Kidney (tissue), 14 donors: Measurements from ENCODE around the gene NEMP1. TPM values are rescaled to one million over a fixed set of nuclear protein-coding genes. Genes with fewer than 3 reads are reported as not detected.
"Not testable (repeated sequence)": the region's sequence is repeated elsewhere in the genome, so short reads cannot be mapped to it uniquely, and the experiment has no call there.

Source experiments
- DNase-seq, 5 donors: peaks; one replicate each; pipeline ENCODE4 v3.0.0-alpha.2; 2013 to 2020
- FAIRE-seq: peaks from 2 replicates; lab custom pipeline; 2012; peaks lifted over from hg19 to GRCh38; lab: Jason Lieb, UNC
- H3K27ac ChIP-seq, 2 donors: one replicate each; pipeline ENCODE4 v1.7.0; 2013; ENCODE audit warnings: low read depth in 2 of 2, low read length in 2 of 2, inconsistent platforms in 1 of 2
- H3K27me3 ChIP-seq: one replicate; pipeline ENCODE4 v1.7.1; 2013; ENCODE audit warnings: low read length, inconsistent platforms; ENCODE audit not compliant: control insufficient read depth, insufficient read depth
- H3K36me3 ChIP-seq, 3 donors: one replicate each; pipeline versions ENCODE4 v1.7.0 to v1.7.1; 2013; ENCODE audit warnings: low read length in 3 of 3, control low read depth in 1 of 3, inconsistent platforms in 1 of 3; ENCODE audit not compliant: insufficient read depth in 3 of 3, control insufficient read depth in 2 of 3
- H3K4me1 ChIP-seq, 3 donors: one replicate each; pipeline versions ENCODE4 v1.7.0 to v1.7.1; 2013; ENCODE audit warnings: low read length in 3 of 3, inconsistent platforms in 1 of 3, low read depth in 1 of 3; ENCODE audit not compliant: control insufficient read depth in 2 of 3, insufficient read depth in 2 of 3
- H3K4me3 ChIP-seq, 3 donors: one replicate each; pipeline versions ENCODE4 v1.7.0 to v1.8.1; 2013; ENCODE audit warnings: low read length in 3 of 3, control low read depth in 1 of 3, inconsistent platforms in 1 of 3
- H3K9ac ChIP-seq, 3 donors: one replicate each; pipeline versions ENCODE4 v1.7.0 to v1.7.1; 2013; ENCODE audit warnings: low read length in 3 of 3, control low read depth in 1 of 3, inconsistent platforms in 1 of 3
- H3K9me3 ChIP-seq, 3 donors: one replicate each; pipeline versions ENCODE4 v1.7.0 to v1.7.1; 2013; ENCODE audit warnings: low read length in 3 of 3, control low read depth in 1 of 3, inconsistent platforms in 1 of 3; ENCODE audit not compliant: control insufficient read depth in 2 of 3, insufficient read depth in 1 of 3
- CTCF ChIP-seq: IDR thresholded peaks from 3 replicates; pipeline ENCODE4 v1.5.1; 2012; ENCODE audit warnings: mild to moderate bottlenecking, moderate library complexity, borderline replicate concordance; ENCODE audit not compliant: insufficient read depth; ENCODE audit errors: extremely low read depth
- intact Hi-C: fragments of 100-400 bp; cut with DNase I; formaldehyde crosslinking; loops from one replicate; pipeline ENCODE4 v1.11.1; 2022
- polyA plus RNA-seq: library from polyadenylated mRNA; stranded (reverse); fragments of 350-450 nt; fragmentation: Illumina TruSeq; extraction: RNeasy Lipid Tissue Mini Kit (QIAGEN cat#74804); gene quantifications from one replicate; pipeline ENCODE4 v1.2.3, GENCODE V29; 2014; ENCODE audit warnings: low read depth, low replicate concordance; ENCODE audit not compliant: insufficient read depth
- total RNA-seq: library from RNA; stranded (reverse); fragmentation: NEBNext Ultra II Directional; extraction: Animal tissue kit (Norgen Biotek cat#: 25700); gene quantifications from one replicate; pipeline ENCODE4 v1.2.1, GENCODE V29; 2021
- donor health status: control.
- donor health status: control.
- donor health status: control.
- donor health status: control.
- donor health status: control.
- donor health status: DM: yes; HTN: yes; CAD: no.
- donor health status: Normal renal cell carcinoma (clear cell type).

NEMP1 gene
- total and polyA plus RNA-seq, 2 donors from 2014 or later: 2.1 to 10.3 TPM

- no peak overlapping the region for H3K9ac ChIP-seq
- intact Hi-C loops: no loop called here
- FAIRE-seq: no peak
- H3K4me3 ChIP-seq: no peak overlapping the region
- peaks cover 0 to 8% (median 0%) of the 10 kb centered on the region in 3 donors for H3K36me3 ChIP-seq
- H3K27ac ChIP-seq: no peak overlapping the region
- DNase-seq: no peak
- H3K27me3 ChIP-seq: no peaks in the 10 kb centered on the region
- H3K4me1 ChIP-seq: no peaks in the 10 kb centered on the region
- H3K9me3 ChIP-seq: no peaks in the 10 kb centered on the region
- no peak for TF ChIP-seq CTCF
Measured at GRCh38 chr12:57057067-57057751, 21.4 kb downstream of the NEMP1 start.

GRCh38 chr12:57055824-57056223, 22.8 kb downstream of the NEMP1 start:
- intact Hi-C loops: no loop called here
- no peaks in the 10 kb centered on the region for H3K9me3 ChIP-seq
- TF ChIP-seq CTCF: no peak
- H3K27me3 ChIP-seq: no peaks in the 10 kb centered on the region
- FAIRE-seq (no peak), DNase-seq (no peak)
- H3K36me3 ChIP-seq: peaks cover 0 to 8% (median 0%) of the 10 kb centered on the region in 3 donors
- H3K9ac ChIP-seq: no peak overlapping the region
- no peaks in the 10 kb centered on the region for H3K4me1 ChIP-seq
- no peak overlapping the region for H3K27ac ChIP-seq
- H3K4me3 ChIP-seq: no peak overlapping the region

- H3K9me3 ChIP-seq, H3K36me3 ChIP-seq, FAIRE-seq, intact Hi-C loops, H3K27ac ChIP-seq, DNase-seq, H3K9ac ChIP-seq, H3K4me3 ChIP-seq, H3K4me1 ChIP-seq, H3K27me3 ChIP-seq: not testable (repeated sequence)
Measured at GRCh38 chr12:57053901-57054300, 24.7 kb downstream of the NEMP1 start.

- intact Hi-C loops, FAIRE-seq, H3K4me3 ChIP-seq: not testable (repeated sequence)
Measured at GRCh38 chr12:57053146-57053545, 25.4 kb downstream of the NEMP1 start.

More at GRCh38 chr12:57053146-57053545, 25.4 kb downstream of the NEMP1 start:
- H3K4me1 ChIP-seq, H3K9me3 ChIP-seq, H3K9ac ChIP-seq, H3K27me3 ChIP-seq, H3K27ac ChIP-seq, DNase-seq, H3K36me3 ChIP-seq: not testable (repeated sequence)
